Activated CD4-positive, CD25-positive, alpha-beta regulatory T cell treated with anti-CD3 and anti-CD28 coated beads, Interleukin-2, amount 50 U/mL, for 16 hours (primary cell): ENCODE measurements around the gene TJAP1.
"Not testable (repeated sequence)": the region's sequence is repeated elsewhere in the genome, so short reads cannot be mapped to it uniquely, and the experiment has no call there.

Source experiments
- DNase-seq: peaks from one replicate; pipeline ENCODE4 v3.0.0-alpha.2; 2020; ENCODE audit warnings: low read depth, low spot score

Gene TJAP1

DNA sequence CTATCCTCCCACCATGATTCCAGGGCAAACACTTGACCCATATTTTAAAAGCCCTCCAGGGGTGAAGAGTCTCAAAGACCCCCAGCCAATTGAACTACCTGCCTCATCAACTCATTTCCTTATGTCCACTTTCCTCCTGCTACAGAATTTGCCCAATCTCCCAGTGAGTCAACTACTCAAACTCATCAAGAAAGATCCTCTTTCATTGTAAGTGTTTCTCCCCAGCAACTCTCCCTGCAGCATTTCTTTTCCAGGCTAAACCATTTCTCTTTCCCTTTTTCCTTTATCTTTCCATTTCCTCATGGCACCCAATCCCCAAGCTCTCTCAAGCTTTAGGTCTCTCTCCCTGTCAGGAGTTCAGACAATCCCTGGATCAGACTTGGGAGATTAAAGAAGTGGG, 23.5 kb upstream of the TJAP1 start:
- no peak for DNase-seq

DNA sequence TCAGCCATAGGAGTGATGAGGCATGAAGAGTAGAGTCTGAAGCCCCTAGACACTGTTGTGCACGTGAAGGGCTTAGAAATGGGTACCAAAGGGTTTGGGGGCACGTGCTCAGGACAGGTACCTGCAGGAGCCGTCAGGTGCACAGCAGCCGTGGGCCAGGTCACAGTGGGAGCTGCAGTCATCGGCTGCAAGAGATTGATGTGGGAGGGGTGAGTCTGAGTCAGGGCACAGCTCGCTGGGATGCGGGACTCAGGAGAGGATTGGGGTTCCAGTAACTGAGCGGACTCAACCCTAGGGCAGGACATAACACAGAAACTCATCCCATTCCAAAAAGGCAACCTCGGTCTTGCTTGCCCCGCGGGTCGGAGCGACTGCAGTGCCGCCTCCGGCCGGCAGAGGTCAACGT, 23.1 kb upstream of the TJAP1 start:
- peak; percentile 38 for DNase-seq

DNA sequence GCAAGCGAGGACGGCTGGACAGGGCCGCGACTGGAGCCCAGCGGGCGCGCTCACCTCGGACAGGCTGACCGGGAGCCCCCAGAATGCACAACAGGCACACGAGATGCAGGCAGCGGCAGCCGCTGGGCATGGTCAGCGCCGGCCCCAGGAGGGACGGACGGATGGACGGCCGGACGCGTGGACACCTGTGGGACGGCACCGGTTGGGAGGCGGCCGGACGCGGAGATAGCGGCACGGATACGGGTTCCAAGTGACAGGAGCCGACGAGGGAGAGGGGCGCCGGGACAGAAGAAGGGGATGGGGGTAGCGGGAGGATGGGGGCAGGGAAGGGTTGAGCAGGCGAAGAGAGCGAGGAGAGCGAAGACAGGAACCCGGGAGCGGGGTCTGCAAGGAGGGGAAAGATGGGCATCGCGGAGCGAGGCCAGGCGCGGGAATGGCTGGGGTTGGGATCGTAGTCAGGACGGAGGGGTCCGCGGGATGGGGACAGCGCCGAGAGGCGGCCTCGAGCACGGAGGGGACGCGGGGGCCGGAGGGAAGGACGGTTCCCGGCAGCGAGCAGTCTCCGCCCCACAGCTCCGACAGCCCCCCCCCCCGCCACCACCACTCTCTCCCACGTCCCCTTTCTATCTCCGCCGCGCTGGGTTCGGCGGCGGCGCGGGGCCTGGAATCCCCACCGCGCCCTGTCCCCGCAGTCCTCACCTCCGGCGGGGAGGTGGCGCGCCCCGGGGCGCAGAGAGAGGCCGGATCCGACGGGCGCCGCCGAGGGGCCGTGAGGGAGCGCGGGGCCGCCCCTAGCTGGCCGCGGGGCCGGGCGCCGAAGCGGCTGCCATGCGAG, 22.5 kb upstream of the TJAP1 start:
- no peak for DNase-seq

DNA sequence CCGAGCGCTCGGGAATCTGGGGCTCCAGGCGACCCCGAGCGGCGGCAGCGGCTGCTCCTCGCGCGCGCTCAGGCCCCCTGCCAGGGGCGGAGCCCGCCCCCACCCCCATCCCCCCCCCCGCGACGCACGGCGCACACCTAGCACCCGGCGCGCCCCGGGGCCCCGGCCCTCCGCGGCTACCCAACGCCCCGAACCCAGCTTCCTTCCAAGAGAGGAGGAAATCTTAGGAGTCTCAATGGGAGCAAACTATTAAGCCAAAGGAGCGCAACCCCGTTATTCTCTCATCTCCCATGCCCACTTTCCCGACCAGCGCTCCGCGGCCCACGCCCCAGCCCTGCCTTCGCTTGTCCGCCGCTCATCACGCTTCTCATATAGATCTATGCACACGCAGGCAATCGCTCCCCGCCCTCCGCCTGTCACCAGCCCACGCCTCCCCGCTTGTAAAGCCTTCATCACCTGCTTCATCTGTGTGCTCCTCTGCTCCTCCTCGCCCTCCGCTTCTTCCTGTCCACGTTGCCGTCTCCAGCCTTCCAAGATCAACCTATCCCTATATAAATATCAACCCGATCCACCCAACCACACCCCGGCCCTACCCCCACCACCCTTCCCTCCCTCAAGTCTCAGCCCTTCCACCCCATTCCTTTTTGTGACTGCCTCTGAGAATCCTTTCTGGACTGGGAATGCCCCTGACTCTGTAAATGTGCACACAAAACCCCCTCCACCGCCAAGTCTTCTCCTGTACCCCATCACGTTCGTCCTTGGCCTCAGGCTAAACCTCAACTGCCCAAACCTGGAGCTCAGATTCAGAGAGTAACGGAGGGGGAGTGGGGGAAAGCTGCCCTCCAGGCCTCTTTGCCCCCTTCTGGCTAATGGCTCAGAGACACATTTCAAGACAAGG, 21.6 kb upstream of the TJAP1 start, which contains the start of gene DLK2:
TSS of gene DLK2 (minus strand) at position 18 of the 898 bp plus-strand sequence. CDS start 723 bp downstream, outside the sequence.
- DNase-seq: no peak

DNA sequence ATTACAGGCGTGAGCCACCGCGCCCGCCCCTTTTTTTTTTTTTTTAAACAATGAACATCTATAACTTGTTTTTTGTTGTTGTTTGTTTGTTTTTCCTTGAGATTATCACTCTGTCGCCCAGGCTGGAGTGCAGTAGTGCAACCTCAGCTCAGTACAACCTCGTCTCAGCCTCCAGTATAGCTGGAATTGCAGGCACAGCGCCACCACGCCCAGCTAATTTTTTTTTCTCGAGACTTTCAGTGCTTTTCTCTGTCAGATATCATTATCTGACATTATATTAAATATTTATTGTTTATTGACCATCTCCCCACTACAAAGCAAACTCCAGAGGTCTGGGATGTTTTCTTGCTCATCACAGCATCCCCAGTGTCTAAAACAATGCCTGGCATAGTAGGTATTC, 19.7 kb upstream of the TJAP1 start:
- no peak for DNase-seq

DNA sequence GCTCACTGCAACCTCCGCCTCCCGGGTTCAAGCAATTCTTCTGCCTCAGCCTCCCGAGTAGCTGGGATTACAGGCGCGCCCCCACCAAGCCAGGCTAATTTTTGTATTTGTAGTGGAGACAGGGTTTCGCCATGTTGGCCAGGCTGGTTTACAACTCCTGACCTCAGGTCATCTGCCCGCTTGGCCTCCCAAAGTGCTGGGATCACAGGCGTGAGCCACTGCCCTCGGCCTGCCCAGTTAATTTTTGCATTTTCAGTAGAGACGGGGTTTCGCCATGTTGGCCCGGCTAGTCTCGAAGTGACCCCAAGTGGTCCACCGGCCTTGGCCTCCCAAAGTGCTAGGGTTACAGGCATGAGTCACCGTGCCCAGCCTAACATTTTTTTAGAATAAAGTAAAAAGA, 19.2 kb upstream of the TJAP1 start:
- DNase-seq: not testable (repeated sequence)

DNA sequence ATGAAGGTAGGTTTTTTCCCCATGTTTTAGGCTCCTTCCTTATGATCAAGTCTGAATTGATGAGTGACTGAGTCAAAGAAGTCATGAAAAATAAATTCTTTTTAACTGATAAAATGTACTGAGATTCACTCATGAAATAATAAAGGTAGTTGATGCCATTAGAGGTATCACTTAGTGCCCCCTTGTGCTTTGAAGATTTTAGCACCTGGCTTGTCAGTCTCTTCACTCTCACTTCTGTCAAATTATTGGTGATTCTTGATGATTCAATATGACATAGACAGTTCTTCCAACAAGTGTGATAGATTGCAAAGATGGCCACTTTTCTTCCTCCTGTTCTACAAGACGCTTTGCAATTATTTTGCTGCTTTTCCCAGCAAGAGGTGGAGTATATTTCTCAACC, 17.8 kb upstream of the TJAP1 start:
- no peak for DNase-seq

DNA sequence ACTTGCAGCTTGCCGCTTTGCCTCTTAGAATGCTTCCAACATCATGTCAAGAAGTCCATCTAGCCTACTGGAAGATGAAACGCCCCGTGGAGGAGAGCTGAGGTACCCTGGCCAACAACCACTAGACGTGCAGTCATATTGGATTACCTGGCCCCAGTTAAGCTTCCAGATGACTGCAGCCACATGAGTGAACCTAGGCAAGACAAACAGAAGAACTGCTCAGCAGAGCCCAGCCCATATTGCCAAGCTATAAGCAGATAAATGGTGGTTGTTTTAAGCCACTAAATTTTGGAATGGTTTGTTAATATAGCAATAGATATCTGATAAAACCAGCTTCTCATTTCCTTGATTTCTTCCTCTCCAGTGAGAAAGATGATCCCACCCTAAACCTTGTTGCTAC, 17.3 kb upstream of the TJAP1 start:
- DNase-seq: no peak

DNA sequence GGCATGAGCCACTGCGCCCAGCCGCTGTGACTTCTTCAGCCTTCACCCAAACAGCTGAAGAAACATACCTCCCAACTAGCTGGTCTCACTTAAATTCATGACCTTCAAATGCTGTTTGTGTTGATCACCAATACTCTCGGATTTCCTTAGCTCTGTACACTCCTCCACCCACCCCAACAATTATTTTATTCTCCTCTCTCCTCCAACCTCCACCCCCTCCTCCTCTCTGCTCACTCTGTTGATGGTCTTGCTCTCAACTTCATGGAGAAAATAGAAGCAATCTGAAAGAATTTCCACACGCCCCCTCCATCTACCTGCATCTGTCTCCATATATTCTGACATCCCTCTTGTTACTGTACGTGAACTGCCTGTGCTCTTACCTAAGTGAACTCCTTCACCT, 15.4 kb upstream of the TJAP1 start:
- DNase-seq: no peak

DNA sequence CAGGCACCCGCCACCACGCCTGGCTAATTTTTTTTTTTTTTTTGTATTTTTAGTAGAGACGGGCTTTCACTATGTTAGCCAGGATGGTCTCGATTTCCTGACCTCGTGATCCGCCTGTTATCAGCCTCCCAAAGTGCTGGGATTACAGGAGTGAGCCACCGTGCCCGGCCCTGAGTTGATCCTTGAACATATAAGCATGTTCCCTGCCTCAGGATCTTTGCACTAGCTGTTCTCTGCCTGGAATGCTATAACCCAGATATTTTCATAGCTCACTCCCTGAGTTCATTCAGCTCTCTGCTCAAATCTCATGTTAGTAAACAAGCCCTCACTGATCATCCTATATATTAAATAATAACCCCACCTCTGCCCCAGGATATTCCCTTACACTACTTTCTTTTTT, 13.0 kb upstream of the TJAP1 start:
- no peak for DNase-seq

DNA sequence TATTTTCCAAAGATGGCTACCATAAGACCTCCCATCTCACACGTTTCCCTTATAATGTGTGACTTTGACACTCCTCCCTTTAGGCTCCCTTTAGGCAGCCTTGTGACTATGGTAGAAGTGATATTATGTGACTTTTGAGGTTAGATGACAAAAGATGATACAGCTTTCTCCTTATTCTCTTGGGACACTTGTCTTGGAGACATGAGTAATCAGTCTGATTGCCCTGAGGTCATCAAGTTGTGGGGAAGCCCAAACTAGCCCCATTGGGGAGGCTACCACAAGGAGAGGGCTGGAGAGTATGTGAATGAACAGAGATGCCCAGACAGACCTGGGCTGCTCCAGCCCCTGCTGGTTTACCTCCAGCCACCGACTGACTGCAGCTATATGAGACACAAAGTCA, 11.4 kb upstream of the TJAP1 start:
- no peak for DNase-seq

DNA sequence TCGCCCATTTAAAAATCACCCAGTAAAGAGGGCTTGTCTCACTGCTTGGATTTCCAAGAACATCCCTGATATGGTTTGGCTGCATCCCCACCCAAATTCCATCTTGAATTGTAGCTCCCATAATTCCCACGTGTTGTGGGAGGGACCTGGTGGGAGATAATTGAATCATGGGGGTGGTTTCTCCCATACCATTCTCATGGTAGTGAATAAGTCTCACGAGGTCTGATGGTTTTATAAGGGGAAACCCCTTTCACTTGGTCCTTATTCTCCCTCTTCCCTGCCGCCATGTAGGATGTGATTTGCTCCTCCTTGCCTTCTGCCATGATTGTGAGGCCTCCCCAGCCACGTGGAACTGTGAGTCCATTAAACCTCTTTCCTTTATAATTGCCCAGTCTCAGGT, 10.1 kb upstream of the TJAP1 start:
- not testable (repeated sequence) for DNase-seq

DNA sequence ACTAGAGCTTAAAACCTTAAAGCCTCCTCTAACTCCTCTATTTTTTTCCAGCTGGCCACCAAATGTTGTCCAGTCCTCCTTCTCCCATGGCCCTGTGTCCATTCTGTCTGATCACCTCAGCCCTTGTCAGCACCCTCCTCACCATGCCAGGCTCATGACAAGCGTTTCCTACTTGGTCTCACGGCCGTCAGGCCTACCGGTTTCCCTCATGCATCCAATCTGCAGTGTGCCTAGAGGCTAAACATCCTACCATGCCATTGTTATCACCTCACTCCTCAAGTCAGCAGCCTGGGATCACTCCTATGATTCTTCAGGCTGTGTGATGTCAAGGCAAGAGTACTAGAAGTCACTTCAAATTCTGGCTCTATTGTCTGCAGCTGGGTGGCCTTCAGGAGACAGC, 9.6 kb upstream of the TJAP1 start:
- DNase-seq: no peak

DNA sequence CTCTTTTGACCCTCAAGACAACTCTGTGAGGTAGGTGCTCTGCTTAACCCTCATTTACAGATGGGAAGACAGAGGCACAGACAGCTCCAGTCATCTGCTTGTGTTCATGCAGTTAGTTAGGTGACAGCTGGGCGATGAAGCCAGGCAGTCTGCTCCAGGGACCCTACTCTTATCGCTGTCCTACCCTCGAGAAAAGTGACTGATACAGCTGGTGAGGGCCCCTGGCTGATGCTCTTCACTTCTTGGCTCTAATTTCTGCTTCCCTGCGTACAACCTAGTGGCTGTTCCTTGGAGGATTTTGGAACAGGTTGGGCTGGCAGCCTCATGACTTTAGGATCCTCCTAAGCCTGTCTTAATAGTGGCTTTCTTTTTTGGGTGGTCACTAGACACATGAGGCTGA, 9.1 kb upstream of the TJAP1 start:
- no peak for DNase-seq

DNA sequence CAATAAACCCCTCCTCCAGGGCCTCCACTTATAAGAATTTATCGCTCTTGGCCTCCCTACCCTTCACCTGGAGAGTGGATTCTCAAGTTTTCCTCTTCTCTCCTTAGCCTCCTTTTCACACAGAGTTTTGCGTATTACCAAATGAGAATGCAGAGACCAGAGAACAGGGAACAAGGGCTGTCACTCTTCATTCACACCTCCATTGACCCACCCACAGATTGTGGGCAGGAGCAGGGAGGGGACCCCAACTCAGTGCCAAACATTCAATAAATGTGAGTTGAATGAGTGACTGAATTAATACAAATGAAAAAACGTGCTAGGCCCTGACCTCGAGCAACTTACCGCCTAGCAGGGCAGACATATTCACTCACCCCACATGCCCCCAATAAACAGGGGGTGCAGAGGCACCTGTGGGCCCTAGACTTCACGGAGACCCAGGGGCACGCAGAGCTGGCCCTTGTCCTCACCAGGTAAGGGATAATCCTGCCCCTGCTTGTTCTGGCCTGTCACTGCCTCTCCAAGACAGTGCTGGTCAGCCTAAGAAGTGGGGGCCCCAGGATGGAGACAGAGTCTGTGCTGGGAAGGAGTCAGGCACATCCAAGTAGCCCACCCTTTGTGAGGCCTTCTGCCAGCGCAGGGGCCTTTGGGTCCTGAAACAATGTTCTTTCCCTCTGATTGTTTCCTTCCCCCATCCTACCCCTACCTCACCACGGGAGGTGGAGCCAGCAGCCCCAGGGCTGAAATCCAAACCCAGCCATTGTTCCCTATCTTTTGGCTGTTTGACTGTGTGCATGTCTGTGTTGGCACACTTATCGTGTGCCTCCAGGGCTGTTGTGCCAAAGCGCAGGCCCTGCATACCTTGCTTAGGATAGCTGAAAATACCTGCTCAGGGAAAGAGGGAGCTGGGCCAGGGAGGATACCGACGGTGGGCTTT, 8.4 kb upstream of the TJAP1 start:
- no peak for DNase-seq

DNA sequence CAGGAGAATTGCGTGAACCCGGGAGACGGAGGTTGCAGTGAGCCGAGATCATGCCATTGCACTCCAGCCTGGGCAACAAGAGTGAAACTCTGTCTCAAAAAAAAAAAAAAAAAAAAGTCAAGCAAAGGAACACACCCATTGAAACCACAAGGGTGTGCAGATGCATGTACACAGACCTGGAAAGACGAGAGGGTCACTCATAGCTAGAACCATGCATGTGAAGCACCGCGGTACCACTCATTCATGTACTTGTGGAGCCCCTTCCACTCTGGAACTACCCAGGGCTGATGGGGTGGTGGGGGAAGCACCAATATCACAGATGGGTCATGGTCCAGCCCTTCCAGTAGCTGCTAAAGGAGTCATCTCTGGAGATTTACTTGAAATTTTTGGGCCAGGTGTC, 7.4 kb upstream of the TJAP1 start:
- no peak for DNase-seq

DNA sequence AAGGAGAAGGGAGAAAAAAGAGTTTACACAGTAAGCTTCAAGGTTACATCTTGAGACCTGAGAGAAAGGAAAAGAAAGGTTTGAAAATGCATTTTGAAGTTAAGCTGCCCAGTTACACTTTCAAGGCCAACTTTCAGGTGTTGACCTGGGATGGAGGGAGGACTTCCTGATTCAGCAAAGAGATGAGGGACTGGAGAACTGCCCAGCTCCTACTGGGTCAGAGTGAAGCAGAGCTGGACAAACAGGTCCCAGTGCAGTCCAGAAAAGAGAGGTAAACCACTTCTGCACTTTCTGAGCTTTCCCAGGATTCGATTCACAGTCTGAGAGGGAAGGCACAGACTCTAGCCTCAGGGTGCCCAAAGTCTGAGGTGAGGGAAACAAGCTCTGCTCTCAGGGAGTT, 6.0 kb upstream of the TJAP1 start:
- no peak for DNase-seq

DNA sequence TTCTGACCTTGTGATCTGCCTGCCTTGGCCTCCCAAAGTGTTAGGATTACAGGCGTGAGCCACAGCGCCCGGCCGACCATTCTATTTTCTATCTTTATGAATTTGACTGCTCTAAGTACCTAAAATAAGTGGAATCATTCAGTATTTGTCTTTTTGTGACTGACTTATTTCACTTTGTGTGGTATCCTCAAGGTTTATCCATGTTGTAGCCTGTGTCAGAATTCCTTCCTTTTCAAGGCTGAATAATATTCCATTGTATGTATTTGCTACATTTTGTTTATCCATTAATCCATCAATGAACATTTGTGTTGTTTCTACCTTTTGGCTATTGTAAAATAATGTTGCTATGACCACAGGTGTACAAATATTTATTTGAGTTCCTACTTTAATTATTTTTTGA, 4.9 kb upstream of the TJAP1 start:
- no peak for DNase-seq

DNA sequence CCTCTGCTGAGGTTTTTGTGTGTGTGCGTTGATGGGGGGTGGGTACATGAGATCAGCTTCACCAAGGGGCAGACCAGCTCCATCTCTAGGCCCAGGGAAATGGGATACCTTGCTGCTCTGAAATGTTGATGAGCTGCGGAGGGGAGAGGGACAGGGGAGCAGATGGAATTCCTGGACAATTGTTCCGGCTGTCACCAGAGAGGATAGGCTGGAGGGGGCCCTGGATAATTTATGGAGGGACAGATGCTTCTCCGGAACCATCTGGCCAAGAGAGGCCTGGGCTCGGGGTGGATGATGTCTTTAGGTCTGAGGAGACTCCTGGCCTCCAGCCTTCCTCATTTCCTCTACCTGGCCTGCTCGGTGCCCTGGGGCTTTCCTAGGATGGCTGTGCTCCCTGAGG, 1.9 kb upstream of the TJAP1 start:
- no peak for DNase-seq

DNA sequence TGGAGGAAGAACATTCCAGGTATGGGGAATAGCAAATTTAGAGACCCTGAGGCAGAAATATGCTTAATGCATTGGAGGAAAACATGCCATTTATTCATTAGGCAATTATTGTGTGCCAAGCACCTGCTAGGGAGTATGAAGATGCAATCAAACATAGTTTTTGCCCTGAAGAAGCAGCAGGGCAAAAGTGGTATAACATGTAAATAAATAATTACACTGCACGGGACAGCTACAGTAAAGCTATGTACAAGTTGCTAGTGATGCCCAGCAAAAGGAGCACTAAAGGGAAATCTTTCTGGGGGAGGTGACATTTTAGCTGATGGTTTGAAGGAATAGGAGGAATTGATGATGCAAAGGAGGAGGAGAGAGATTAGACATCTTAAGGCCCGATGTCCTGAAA, 624 bp upstream of the TJAP1 start:
- no peak for DNase-seq

DNA sequence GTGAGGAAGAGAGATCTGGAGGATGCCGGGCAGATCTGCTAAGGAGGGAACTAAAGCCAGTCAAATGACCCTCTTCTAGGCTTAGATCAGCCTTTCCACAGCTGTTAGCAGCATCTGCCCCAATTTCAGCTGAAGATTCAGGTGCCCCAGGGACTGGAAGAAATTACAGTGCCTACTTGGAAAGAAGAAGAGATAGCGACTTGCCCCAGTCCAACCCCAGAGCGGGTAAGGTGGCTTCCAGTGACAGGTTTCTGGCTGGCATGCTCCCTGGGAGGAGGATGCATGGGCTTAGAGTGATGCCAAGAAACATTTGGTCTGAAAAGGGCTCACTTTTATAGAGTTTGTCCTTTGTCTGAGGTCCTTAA, 620 bp downstream of the TJAP1 start:
- DNase-seq: no peak

DNA sequence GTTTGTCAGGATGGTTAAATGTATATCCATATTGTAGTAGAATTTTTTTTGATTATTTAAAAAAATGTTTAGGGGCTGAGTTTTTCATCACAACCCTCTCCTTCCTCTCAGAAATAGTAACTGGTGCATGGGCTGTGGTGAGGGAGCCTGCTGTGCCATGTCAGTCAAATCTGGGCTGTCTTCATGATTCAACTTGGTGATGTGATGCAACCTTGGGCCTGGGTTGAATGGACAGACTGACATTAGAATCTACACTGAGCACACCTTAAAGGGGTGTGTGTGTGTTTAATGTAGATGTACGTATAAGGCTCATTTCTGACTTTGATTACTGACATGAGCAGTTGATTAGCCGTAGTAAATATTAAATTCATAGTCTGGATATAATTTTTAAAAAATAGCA, 3.7 kb downstream of the TJAP1 start:
- no peak for DNase-seq
